Astrocyte of the spinal cord (primary cell): Measurements from ENCODE around the gene HMGB3.
"Not testable (repeated sequence)": the region's sequence is repeated elsewhere in the genome, so short reads cannot be mapped to it uniquely, and the experiment has no call there.

Experiments used
- DNase-seq: peaks from one replicate; pipeline ENCODE4 v3.0.0; 2011; ENCODE audit warnings: low read depth, low spot score
- H3K4me3 ChIP-seq: 2 replicates; pipeline ENCODE4 v1.5.1; 2011; ENCODE audit warnings: low read depth, mild to moderate bottlenecking, low read length, moderate library complexity
- in situ Hi-C: cut with HindIII; loops from 2 replicates; pipeline ENCODE4 v1.10.0; 2017; ENCODE audit warnings: low sequenced_read_pairs
- TF ChIP-seq, protein P1 (sequence below): IDR thresholded peaks from 2 replicates; pipeline ENCODE4 v1.5.1; 2012; ENCODE audit warnings: low read depth, mild to moderate bottlenecking, low read length, inconsistent platforms

The HMGB3 gene

DNA sequence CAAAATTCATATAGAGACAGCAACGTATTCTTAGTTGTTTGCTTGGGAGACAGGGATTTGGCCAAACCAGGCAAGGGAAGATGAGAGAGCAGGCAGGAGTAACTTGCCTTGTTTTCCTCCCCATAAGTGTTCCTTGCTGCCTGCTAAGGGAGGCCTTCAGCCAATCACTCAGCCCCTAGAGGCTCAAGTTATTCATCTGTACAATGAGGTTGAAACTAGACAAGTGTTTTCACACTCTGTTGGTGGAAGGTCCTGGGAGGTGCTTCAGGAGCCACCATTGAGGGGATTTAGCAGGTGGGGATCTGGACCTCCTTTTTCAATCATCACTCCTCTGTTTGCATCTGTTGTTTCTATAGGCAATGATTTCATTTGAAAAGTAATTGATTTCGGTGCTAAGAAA lies 23.6 kb upstream of the HMGB3 start:
- DNase-seq, result no peak
- no peak overlapping the region for H3K4me3 ChIP-seq
- in situ Hi-C loops, result no loop called here
- TF ChIP-seq, protein P1, sequence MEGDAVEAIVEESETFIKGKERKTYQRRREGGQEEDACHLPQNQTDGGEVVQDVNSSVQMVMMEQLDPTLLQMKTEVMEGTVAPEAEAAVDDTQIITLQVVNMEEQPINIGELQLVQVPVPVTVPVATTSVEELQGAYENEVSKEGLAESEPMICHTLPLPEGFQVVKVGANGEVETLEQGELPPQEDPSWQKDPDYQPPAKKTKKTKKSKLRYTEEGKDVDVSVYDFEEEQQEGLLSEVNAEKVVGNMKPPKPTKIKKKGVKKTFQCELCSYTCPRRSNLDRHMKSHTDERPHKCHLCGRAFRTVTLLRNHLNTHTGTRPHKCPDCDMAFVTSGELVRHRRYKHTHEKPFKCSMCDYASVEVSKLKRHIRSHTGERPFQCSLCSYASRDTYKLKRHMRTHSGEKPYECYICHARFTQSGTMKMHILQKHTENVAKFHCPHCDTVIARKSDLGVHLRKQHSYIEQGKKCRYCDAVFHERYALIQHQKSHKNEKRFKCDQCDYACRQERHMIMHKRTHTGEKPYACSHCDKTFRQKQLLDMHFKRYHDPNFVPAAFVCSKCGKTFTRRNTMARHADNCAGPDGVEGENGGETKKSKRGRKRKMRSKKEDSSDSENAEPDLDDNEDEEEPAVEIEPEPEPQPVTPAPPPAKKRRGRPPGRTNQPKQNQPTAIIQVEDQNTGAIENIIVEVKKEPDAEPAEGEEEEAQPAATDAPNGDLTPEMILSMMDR, result no peak

DNA sequence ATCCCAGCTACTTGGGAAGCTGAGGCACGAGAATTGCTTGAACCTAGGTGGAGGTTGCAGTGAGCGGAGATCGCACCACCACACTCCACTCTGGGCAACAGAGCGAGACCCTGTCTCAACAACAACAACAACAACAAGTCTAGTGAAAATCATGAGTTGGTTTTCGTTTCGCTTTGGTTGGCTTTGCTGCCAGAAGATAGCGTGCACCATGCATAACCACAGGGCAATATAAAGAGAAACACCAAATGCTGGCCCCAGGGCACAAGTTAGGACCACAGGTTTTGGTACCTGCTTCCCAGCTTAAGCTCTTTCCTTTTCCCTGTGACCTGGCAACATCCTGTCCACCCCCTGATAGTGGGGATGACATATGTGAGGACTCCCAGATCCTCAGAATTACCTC lies 21.5 kb upstream of the HMGB3 start:
- TF ChIP-seq, protein P1, result no peak
- no peak overlapping the region for H3K4me3 ChIP-seq
- DNase-seq, result no peak
- in situ Hi-C loops, result no loop called here

DNA sequence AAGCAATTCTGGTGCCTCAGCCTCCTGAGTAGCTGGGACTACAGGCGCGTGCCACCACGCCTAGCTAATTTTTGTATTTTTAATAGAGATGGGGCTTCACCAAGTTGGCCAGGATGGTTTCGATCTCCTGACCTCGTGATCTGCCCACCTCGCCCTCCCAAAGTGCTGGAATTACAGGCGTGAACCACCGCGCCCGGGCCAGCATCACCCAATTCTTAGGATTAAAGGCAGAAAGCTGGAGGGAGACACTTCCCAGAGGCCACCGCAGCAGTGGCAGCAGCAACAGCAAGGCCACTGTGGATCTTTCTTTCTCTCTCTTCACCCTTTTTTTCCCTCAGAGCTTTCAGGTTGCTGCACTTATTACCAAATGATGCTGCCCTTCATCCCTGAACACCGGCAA lies 18.7 kb upstream of the HMGB3 start:
- DNase-seq, in situ Hi-C loops, H3K4me3 ChIP-seq: not testable (repeated sequence)

DNA sequence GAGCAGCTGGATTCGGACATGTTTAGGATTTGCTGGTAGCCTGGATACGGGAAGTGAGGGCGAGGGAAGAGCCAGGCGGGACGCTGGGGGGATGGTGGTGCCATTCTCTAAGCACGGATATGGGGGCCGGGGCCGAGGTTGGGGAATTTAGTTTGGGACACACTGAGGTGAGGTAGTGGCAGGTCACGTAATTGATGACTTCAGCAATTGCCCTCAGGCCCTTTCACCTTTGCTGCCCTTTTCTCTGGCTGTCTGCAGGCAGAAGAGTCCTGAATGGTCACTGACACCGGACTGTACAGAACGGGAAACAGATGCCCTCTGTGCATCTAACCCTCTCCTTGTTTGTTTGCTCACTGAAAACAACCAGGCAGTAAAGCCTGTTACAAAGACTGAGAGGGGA lies 16.9 kb upstream of the HMGB3 start:
- TF ChIP-seq, protein P1, result no peak
- no peak for DNase-seq
- in situ Hi-C loops, result no loop called here
- no peak overlapping the region for H3K4me3 ChIP-seq

DNA sequence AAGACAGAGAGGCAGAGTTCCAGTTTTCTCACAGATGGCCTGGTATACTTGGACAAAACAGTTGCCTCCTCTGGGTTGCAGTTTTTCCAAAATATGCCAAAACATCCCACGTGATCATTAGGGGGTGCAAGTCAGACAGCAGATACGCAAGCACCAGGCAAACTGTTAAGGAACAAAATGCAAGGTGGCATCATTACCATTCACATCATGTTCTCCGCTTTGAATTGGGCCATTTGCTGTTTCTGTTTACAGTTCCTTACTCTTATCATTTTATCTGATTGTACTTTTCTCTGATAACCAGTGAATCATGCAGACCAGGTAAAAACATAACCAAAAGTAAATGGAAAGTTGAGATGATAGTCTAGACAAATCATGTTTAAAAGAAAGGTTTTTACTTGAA lies 16.4 kb upstream of the HMGB3 start:
- H3K4me3 ChIP-seq, result no peak overlapping the region
- in situ Hi-C loops, result no loop called here
- TF ChIP-seq, protein P1, result no peak
- no peak for DNase-seq

DNA sequence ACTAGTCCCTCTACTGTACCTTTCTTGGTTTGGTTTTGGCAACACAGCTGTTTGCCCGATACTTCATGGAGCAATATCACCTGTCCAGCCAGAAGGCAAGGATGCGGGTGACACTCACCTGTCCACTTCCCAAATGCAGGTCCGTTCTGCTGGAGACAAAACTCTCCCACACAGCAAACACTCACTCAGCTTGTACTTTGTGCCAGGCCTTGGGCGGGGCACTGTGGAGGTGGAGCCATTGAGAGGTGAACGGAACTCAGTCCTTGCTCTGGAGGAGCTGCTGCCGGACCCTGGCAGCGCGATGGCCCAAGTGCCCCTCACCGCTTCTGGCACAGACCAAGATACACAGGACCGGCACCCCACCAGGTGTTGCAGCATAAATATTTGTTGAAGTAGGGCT lies 15.3 kb upstream of the HMGB3 start:
- TF ChIP-seq, protein P1, result no peak
- no peak for DNase-seq
- in situ Hi-C loops, result no loop called here

DNA sequence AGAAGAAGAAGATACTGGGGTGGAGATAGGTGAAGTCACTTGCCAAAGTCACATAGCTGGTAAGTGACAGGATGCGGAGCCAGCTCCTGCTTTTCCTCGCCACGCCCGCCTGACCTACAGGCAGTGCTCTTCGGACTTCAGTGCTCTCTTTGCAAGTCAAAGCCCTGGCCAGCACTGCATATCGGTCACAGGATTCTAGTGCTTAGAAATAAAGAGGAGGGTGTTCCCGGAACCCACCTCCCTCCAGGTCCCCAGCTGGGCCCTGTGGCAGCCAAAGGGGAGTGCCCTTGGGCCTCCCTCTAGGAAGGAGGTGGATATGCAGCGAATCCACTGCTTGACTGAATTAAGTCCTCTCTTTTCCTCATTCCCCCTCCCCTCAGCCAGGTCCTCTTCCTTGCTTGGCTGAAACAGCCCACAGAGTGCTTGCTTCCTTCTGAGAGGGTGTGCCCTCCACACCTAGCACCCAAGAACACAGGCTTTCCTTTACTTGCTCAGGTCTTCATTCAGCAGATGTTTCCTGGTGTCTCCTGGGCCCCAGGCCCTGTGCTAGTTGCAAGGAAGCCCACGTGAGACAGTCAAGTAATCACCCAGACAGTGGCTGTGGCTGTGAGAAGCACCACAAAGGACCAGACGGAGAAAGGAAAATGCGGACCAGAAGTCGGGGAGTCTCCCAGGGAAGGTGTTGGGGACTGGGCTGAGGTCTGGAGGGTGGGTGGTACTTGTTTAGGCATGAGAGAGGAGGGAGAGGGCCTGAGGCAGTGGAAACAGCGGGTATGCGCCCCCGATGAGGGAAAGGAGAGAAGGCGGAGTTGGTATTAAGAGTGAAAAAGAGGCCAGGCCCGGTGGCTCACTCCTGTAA lies 14.0 kb upstream of the HMGB3 start:
- in situ Hi-C loops, result no loop called here
- DNase-seq, result no peak
- H3K4me3 ChIP-seq, result no peak overlapping the region
- TF ChIP-seq, protein P1, result no peak

More for the DNA sequence above, 15.3 kb upstream of the HMGB3 start:
- no peak overlapping the region for H3K4me3 ChIP-seq
